Glutamatergic neuron (in vitro differentiated cells): ENCODE results near the gene FILIP1L. TPM values are rescaled to one million over a fixed set of nuclear protein-coding genes. Genes with fewer than 3 reads are reported as not detected.
"Not testable (repeated sequence)": the region's sequence is repeated elsewhere in the genome, so short reads cannot be mapped to it uniquely, and the experiment has no call there.

ENCODE experiments used
- DNase-seq: peaks from one replicate; pipeline ENCODE4 v3.0.0; 2022
- H3K27ac Mint-ChIP-seq: one replicate; pipeline ENCODE4 v1.8.0; 2020; ENCODE audit warnings: mild to moderate bottlenecking, mixed read lengths, inconsistent platforms; ENCODE audit not compliant: unreplicated experiment
- H3K27me3 Mint-ChIP-seq: one replicate; pipeline ENCODE4 v1.8.0; 2020; ENCODE audit warnings: mild to moderate bottlenecking, moderate library complexity, mixed read lengths, inconsistent platforms; ENCODE audit not compliant: unreplicated experiment
- H3K36me3 Mint-ChIP-seq: one replicate; pipeline ENCODE4 v1.8.0; 2020; ENCODE audit warnings: mild to moderate bottlenecking, mixed read lengths, inconsistent platforms; ENCODE audit not compliant: unreplicated experiment
- H3K4me1 Mint-ChIP-seq: one replicate; pipeline ENCODE4 v1.8.0; 2020; ENCODE audit warnings: mild to moderate bottlenecking, low read depth, mixed read lengths, inconsistent platforms; ENCODE audit not compliant: unreplicated experiment
- H3K4me3 Mint-ChIP-seq: one replicate; pipeline ENCODE4 v1.8.0; 2020; ENCODE audit warnings: mild to moderate bottlenecking, mixed read lengths, inconsistent platforms; ENCODE audit not compliant: unreplicated experiment
- H3K9me3 Mint-ChIP-seq: one replicate; pipeline ENCODE4 v1.8.0; 2020; ENCODE audit warnings: mild to moderate bottlenecking, moderate library complexity, mixed read lengths, inconsistent platforms; ENCODE audit not compliant: unreplicated experiment
- total RNA-seq: library from RNA; stranded (reverse); fragmentation: NEBNext Ultra II Directional; extraction: Animal tissue kit (Norgen Biotek cat#: 25700); gene quantifications from one replicate; pipeline ENCODE4 v1.2.1, GENCODE V29; 2021; ENCODE audit not compliant: unreplicated experiment
- TF ChIP-seq, protein P1 (sequence below): fragments of 200-600 bp; sonication (generic); IDR thresholded peaks from one replicate; pipeline ENCODE4 v1.5.0; 2021; ENCODE audit not compliant: partially characterized antibody, unreplicated experiment

FILIP1L gene
- total RNA-seq, 1 donor from 2014 or later = 4.3 TPM

- H3K4me1 Mint-ChIP-seq = no peaks in the 10 kb centered on the region
- TF ChIP-seq, protein P1, sequence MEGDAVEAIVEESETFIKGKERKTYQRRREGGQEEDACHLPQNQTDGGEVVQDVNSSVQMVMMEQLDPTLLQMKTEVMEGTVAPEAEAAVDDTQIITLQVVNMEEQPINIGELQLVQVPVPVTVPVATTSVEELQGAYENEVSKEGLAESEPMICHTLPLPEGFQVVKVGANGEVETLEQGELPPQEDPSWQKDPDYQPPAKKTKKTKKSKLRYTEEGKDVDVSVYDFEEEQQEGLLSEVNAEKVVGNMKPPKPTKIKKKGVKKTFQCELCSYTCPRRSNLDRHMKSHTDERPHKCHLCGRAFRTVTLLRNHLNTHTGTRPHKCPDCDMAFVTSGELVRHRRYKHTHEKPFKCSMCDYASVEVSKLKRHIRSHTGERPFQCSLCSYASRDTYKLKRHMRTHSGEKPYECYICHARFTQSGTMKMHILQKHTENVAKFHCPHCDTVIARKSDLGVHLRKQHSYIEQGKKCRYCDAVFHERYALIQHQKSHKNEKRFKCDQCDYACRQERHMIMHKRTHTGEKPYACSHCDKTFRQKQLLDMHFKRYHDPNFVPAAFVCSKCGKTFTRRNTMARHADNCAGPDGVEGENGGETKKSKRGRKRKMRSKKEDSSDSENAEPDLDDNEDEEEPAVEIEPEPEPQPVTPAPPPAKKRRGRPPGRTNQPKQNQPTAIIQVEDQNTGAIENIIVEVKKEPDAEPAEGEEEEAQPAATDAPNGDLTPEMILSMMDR = no peak
- H3K36me3 Mint-ChIP-seq = no peaks in the 10 kb centered on the region
- H3K27me3 Mint-ChIP-seq = no peaks in the 10 kb centered on the region
- DNase-seq = no peak
- H3K27ac Mint-ChIP-seq = no peak overlapping the region
- H3K9me3 Mint-ChIP-seq = no peaks in the 10 kb centered on the region
- no peak overlapping the region for H3K4me3 Mint-ChIP-seq
These were observed 13.9 kb downstream of the FILIP1L start for GRCh38 chr3:100100425-100100824.

- Mint-ChIP-seq H3K4me1 (no peaks in the 10 kb centered on the region), H3K27ac (no peak overlapping the region), H3K27me3 (no peaks in the 10 kb centered on the region), H3K36me3 (no peaks in the 10 kb centered on the region), H3K9me3 (no peaks in the 10 kb centered on the region), H3K4me3 (no peak overlapping the region)
- TF ChIP-seq, protein P1 = no peak
- no peak for DNase-seq
These were observed 14.7 kb downstream of the FILIP1L start for GRCh38 chr3:100099621-100100020.

GRCh38 chr3:100098784-100099070, 15.6 kb downstream of the FILIP1L start:
- no peaks in the 10 kb centered on the region for H3K9me3 Mint-ChIP-seq
- H3K4me1 Mint-ChIP-seq = no peaks in the 10 kb centered on the region
- DNase-seq = no peak
- no peak overlapping the region for H3K27ac Mint-ChIP-seq
- no peaks in the 10 kb centered on the region for H3K27me3 Mint-ChIP-seq
- H3K4me3 Mint-ChIP-seq = no peak overlapping the region
- TF ChIP-seq, protein P1 = no peak
- no peaks in the 10 kb centered on the region for H3K36me3 Mint-ChIP-seq

DNA sequence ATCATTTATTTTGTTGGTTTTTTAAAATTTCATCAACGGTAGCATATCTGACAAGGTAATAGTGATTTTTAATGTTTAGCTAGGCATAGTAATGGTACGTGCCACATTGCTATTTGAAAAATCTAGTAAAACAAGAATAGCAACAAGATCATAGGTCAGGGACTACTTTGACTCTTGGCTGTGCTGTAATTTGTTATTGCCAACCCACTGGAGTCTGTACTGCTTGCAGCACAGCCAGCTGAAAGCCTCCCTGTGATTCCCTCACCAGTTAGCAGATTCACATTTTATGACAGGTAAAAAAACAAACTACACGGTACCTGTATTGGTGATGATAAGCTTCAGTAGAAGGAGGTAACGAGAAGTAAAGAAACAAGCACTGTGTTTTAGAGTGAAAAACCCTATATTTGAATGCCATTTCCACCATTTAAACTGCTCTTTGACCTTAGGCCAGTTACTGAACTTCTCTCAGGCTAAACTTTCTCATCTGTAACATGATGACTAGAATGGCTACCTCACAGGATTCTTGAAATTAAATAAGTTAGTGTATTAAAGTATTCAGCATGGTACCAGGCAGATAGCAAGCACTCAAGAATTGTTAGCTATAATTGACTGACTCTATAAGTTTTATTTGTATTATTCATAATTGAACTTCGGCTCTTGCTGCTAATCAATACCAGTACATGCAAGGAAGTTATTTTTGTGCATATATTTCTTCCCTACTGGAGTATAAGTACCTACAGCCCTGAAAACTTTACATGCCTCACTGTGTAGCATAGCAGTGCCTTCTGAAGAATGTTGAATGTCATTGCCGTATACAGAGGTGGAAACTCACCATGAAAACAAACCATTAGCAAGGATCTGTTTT, 16.1 kb downstream of the FILIP1L start:
- Mint-ChIP-seq H3K27me3 (no peaks in the 10 kb centered on the region), H3K36me3 (no peaks in the 10 kb centered on the region), H3K4me1 (no peaks in the 10 kb centered on the region), H3K27ac (no peak overlapping the region), H3K4me3 (no peak overlapping the region), H3K9me3 (no peaks in the 10 kb centered on the region)
- TF ChIP-seq, protein P1 = no peak
- no peak for DNase-seq

DNA sequence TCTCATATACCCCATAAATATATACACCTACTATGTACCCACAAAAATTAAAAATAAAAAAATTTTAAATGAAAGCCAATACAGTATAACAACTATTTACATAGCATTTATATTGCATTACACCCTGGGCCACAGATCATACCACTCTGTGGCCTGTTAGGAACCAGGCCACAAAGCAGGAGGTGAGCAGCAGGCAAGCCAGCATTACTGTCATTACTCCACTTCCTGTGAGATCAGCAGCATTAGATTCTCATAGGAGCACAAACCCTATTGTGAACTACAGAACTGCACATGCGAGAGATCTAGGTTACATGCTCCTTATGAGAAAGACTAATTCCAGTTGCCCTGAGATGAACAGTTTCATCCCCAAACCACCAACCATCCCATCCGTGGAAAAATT, 17.4 kb downstream of the FILIP1L start:
- no peaks in the 10 kb centered on the region for H3K9me3 Mint-ChIP-seq
- DNase-seq = no peak
- H3K27ac Mint-ChIP-seq = no peak overlapping the region
- H3K4me3 Mint-ChIP-seq = no peak overlapping the region
- H3K4me1 Mint-ChIP-seq = no peaks in the 10 kb centered on the region
- TF ChIP-seq, protein P1 = no peak
- H3K27me3 Mint-ChIP-seq = no peaks in the 10 kb centered on the region
- H3K36me3 Mint-ChIP-seq = no peaks in the 10 kb centered on the region

DNA sequence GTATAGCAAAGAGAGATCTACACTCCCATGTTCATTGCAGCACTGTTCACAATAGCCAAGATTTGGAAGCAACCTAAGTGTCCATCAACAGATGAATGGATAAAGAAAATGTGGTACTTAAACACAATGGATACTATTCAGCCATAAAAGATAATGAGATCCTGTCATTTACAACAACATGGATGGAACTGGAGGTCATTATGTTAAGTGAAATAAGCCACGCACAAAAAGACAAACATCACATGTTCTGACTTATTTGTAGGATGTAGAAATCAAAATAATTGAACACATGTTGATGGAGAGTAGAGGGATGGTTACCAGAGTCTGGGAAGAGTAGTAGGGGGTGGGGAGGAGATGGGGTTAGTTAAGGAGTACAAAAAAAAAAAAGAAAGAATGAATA, 18.0 kb downstream of the FILIP1L start:
- not testable (repeated sequence) for DNase-seq, H3K36me3 Mint-ChIP-seq, H3K4me3 Mint-ChIP-seq, H3K9me3 Mint-ChIP-seq, H3K4me1 Mint-ChIP-seq, H3K27me3 Mint-ChIP-seq, H3K27ac Mint-ChIP-seq
